ENCODE results near the gene SAP30.

Gene SAP30

DNA sequence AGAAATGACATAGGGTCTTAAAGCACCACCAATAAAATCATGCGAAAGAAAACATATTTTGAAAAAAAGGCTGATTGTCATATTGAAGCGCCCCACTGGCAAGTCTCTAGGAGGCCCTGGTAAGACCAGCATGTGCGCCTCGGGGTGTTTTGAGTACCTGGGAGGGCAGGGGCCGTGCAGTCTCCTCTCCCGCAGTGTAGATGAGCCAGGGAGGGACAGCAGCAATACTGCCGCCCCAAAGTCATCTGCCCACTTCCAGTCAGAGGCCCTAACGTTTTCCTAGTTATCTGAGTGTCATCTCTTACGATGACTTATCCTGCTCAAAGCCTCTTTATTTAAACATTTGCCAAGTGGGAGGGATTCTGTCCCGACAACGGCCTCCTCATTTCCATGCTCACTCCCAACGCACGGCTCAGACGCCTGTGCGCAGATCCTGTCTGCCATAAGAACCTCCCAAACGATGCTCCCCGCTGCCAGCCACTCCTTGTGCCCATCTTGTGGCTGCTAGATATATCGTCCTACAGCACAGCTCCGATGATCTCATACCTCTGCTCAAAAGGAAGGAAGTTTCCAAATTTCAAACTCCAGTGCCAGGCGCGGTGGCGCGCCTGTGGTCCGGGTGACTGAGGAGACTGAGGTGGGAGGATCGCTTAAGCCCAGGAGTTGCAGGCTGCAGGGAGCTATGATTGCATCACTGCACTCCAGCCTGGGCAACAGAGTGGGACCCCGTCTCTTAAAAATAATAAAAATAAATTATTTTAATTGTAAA is 45.3 kb downstream of the SAP30 start:
- peak; percentile 45 to 86 for DNase-seq

DNA sequence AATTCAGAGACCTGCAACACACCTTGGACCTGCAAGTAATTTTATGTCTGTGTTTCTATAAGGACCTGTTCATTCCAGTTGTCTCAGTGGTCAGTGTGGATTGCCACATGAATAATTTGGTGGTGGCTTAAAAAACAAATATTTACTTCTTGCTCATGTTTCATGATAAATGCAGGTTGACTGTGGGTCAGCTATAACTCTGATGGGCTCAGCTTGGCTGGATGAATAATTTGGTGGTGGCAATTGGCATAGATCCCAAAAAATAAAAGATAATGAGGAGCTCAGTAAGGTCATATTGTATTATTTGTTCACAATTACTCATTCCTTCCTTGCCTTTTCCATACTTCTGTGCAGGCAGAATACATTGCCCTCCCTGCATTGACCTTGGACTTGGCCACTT is 47.1 kb downstream of the SAP30 start:
- DNase-seq: no peak

GRCh38 chr4:173418639-173419038 is 47.9 kb downstream of the SAP30 start:
- DNase-seq: peak in 1 of 2 donors; percentile 78

DNA sequence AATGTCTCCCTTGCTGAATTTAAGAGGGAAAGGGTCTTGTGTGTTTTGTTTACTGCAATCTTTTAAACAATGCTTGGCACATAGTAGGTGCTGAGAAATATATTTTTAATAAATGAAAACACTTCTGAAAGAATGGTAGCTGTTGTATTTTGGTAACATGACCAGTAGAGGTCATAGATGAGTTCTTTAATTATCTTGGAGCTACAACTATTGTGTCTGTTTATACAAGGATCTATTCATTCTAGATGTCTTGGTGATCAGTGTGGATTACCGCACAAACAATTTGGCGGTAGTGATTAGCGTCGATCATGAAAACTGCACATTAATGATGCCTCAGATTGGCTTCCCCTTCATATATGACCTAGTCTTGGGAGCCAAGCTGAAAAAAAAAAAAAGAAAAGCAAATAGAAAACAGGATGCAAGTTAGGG is 49.6 kb downstream of the SAP30 start:
- DNase-seq: no peak

DNA sequence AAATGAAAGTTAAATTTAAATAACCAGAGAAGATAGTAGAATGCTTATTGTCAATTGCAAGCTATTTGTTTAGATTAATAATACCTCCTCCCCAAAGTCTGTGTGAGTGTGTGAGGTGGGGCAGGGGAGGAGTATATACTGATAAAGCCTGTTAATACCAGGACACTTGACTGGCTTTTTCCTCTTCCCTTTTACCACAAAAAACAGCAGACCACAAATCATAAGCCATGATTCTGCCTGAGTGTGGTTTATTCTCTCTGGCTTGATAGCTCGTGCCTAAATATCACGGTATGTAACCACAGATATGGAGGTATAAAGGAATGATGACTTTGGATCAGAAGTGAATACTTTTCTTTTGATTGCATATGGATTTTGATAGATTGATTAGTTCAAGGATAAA is 50.0 kb downstream of the SAP30 start:
- DNase-seq: no peak

- no peak for DNase-seq
Observed at GRCh38 chr4:173424899-173425805, 54.4 kb downstream of the SAP30 start.

GRCh38 chr4:173426064-173426463 is 55.3 kb downstream of the SAP30 start:
- DNase-seq: no peak
